Measurements from ENCODE around the gene PIP5K1C.

- no peak for TF ChIP-seq SP1 (CRISPR knock-in tag; conservative IDR thresholded peaks at IDR 0.05)
- no peak for TF ChIP-seq EMX1 (CRISPR knock-in tag; IDR thresholded peaks at IDR 0.05)
- no peak for TF ChIP-seq USF1 (CRISPR knock-in tag; IDR thresholded peaks at IDR 0.05)
- TF ChIP-seq NFE2L1 (CRISPR knock-in tag; IDR thresholded peaks at IDR 0.05): no peak
- TF ChIP-seq, protein P1, sequence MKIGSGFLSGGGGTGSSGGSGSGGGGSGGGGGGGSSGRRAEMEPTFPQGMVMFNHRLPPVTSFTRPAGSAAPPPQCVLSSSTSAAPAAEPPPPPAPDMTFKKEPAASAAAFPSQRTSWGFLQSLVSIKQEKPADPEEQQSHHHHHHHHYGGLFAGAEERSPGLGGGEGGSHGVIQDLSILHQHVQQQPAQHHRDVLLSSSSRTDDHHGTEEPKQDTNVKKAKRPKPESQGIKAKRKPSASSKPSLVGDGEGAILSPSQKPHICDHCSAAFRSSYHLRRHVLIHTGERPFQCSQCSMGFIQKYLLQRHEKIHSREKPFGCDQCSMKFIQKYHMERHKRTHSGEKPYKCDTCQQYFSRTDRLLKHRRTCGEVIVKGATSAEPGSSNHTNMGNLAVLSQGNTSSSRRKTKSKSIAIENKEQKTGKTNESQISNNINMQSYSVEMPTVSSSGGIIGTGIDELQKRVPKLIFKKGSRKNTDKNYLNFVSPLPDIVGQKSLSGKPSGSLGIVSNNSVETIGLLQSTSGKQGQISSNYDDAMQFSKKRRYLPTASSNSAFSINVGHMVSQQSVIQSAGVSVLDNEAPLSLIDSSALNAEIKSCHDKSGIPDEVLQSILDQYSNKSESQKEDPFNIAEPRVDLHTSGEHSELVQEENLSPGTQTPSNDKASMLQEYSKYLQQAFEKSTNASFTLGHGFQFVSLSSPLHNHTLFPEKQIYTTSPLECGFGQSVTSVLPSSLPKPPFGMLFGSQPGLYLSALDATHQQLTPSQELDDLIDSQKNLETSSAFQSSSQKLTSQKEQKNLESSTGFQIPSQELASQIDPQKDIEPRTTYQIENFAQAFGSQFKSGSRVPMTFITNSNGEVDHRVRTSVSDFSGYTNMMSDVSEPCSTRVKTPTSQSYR (CRISPR knock-in tag; IDR thresholded peaks at IDR 0.05): no peak
- no peak for TF ChIP-seq CTCF (IDR thresholded peaks at IDR 0.05)
- no peak for TF ChIP-seq ZNF416 (CRISPR knock-in tag; IDR thresholded peaks at IDR 0.05)
- TF ChIP-seq, protein P2, sequence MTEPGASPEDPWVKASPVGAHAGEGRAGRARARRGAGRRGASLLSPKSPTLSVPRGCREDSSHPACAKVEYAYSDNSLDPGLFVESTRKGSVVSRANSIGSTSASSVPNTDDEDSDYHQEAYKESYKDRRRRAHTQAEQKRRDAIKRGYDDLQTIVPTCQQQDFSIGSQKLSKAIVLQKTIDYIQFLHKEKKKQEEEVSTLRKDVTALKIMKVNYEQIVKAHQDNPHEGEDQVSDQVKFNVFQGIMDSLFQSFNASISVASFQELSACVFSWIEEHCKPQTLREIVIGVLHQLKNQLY (CRISPR knock-in tag; IDR thresholded peaks at IDR 0.05): no peak
Measured at GRCh38 chr19:3657395-3657769, 42.9 kb downstream of the PIP5K1C start.
